CD4-positive, CD25-positive, alpha-beta regulatory T cell (primary cell): ENCODE data around the gene MAJIN. TPM values are rescaled to one million over a fixed set of nuclear protein-coding genes. Genes with fewer than 3 reads are reported as not detected.

Experiments used
- ATAC-seq, 2 donors: fragments of 150-1000 bp; cut with Tn5 transposase; one replicate each; pipeline ENCODE4 v1.10.0; 2021; ENCODE audit warnings: low read depth in 2 of 2, moderate number of reproducible peaks in 2 of 2, moderate library complexity in 1 of 2
- DNase-seq, 3 donors: peaks; one replicate each; pipeline versions ENCODE4 v3.0.0 to v3.0.0-alpha.2; 2012 to 2022; ENCODE audit warnings: mixed read lengths in 1 of 3
- H3K27ac ChIP-seq: one replicate; pipeline ENCODE4 v1.7.0; 2013; ENCODE audit warnings: mild to moderate bottlenecking, low read length; ENCODE audit not compliant: insufficient read depth, poor library complexity, severe bottlenecking
- H3K27me3 ChIP-seq: one replicate; pipeline ENCODE4 v1.7.0; 2013; ENCODE audit warnings: low read length; ENCODE audit not compliant: control insufficient read depth, insufficient read depth
- H3K36me3 ChIP-seq: one replicate; pipeline ENCODE4 v1.7.0; 2013; ENCODE audit warnings: mild to moderate bottlenecking, low read length, moderate library complexity; ENCODE audit not compliant: control insufficient read depth, insufficient read depth
- H3K4me1 ChIP-seq: 2 replicates; pipeline ENCODE4 v1.7.0; 2013; ENCODE audit warnings: mild to moderate bottlenecking, low read length; ENCODE audit not compliant: insufficient read depth, control insufficient read depth, poor library complexity, severe bottlenecking
- H3K4me3 ChIP-seq: one replicate; pipeline ENCODE4 v1.7.0; 2013; ENCODE audit warnings: low read depth, mild to moderate bottlenecking, low read length, moderate library complexity
- H3K9me3 ChIP-seq, 2 experiments: 1 replicate in 1 of 2; 2 replicates in 1 of 2; pipeline ENCODE4 v1.7.0; 2013; ENCODE audit warnings: low read length in 2 of 2, mild to moderate bottlenecking in 1 of 2, moderate library complexity in 1 of 2; ENCODE audit not compliant: control insufficient read depth in 2 of 2
- H3K27ac Mint-ChIP-seq, 3 donors: one replicate each; pipeline ENCODE4 v1.8.0; 2020 to 2022; ENCODE audit warnings: mild to moderate bottlenecking in 3 of 3, mixed read lengths in 3 of 3, moderate library complexity in 2 of 3
- H3K27me3 Mint-ChIP-seq: one replicate; pipeline ENCODE4 v1.8.0; 2022; ENCODE audit warnings: mild to moderate bottlenecking, mixed read lengths
- H3K36me3 Mint-ChIP-seq: one replicate; pipeline ENCODE4 v1.8.0; 2020; ENCODE audit warnings: mixed read lengths
- H3K4me1 Mint-ChIP-seq, 4 donors: one replicate each; pipeline ENCODE4 v1.8.0; 2020 to 2022; ENCODE audit warnings: mixed read lengths in 4 of 4, mild to moderate bottlenecking in 1 of 4
- H3K4me3 Mint-ChIP-seq, 4 donors: one replicate each; pipeline ENCODE4 v1.8.0; 2020 to 2022; ENCODE audit warnings: mild to moderate bottlenecking in 4 of 4, mixed read lengths in 4 of 4, moderate library complexity in 3 of 4
- H3K9me3 Mint-ChIP-seq, 7 donors: one replicate each; pipeline ENCODE4 v1.8.0; 2020 to 2022; ENCODE audit warnings: mixed read lengths in 7 of 7, mild to moderate bottlenecking in 3 of 7, moderate library complexity in 2 of 7
- polyA plus RNA-seq, 4 donors: library from polyadenylated mRNA; unstranded; fragments of 300-500 nt; fragmentation: Illumina TruSeq; gene quantifications; one replicate each; pipeline ENCODE4 v1.2.3, GENCODE V29; 2021
- total RNA-seq: library from RNA; stranded (reverse); gene quantifications from one replicate; pipeline ENCODE4 v1.2.3, GENCODE V29; 2022

MAJIN gene, protein sequence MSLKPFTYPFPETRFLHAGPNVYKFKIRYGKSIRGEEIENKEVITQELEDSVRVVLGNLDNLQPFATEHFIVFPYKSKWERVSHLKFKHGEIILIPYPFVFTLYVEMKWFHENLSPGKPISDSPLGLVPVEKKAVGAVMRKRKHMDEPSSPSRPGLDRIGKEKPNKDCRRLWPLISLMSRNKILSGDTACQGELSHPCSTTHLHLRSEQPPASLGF
- not detected for total RNA-seq
- polyA plus RNA-seq = under 1 TPM in 3 of 4 donors, not detected in 1; 0.46 to 0.64 (median 0.51) TPM

DNA sequence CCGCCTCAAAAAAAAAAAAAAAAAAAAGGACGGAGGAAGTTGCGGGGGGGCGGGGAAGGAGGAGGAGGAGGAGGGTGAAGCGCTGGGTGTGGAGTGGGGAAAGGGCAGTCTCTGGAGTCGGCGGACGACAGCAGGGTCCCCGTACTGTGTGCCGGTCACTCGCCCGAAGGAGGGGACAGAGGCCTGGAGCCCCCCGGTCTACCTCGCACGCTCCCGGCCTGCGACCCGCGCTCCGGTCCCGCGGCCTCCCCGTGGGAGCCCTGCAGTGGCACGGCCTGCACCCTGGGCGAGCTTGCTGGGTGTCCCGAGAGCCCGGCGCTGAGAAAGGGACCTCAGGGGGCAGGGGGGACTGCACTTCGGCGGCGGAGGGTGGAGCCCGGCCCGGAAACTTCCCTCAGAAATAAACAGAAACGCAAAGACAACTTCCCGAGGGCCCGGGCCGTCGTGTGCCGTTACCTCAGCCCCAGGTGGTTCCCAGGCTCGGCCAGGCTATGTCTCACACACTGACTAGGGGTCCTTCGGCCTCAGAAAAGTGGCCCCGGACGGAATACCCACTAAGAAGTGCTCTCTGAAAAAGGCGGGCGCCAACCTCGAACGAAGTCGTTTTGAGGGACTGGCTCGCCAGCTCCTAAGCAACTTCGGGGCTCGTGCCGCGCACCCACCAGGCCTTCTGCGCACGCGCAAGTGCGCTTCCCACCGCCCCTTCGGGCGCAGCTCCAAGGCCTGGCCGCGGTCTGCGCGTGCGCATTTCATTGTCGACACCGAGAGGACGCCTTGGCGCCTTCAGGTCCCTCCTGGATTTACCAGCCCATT, at the start of gene MAJIN:
Gene MAJIN (minus strand): TSS at position 688 of the 813 bp plus-strand sequence. CDS start 12,703 bp downstream, outside the sequence.
- Histone ChIP-seq H3K36me3 (no peaks in the 10 kb centered on the region), H3K4me3 (no peak within 1 kb of the TSS), H3K27me3 (no peaks in the 10 kb centered on the region), H3K4me1 (peaks cover 10% of the 10 kb centered on the region), H3K27ac (peak within 1 kb of the TSS; percentile 33), H3K9me3 (no peaks in the 10 kb centered on the region)
- H3K9me3 Mint-ChIP-seq = peaks cover 0 to 3% (median 0%) of the 10 kb centered on the region in 7 donors
- peak within 1 kb of the TSS; percentile 27 to 80 (median 71) for H3K4me3 Mint-ChIP-seq
- peaks cover 4 to 16% (median 11%) of the 10 kb centered on the region in 4 donors for H3K4me1 Mint-ChIP-seq
- peak; percentile 76 to 89 (median 83) for DNase-seq
- no peaks in the 10 kb centered on the region for H3K36me3 Mint-ChIP-seq
- H3K27me3 Mint-ChIP-seq = peaks cover 14% of the 10 kb centered on the region
- H3K27ac Mint-ChIP-seq = peak within 1 kb of the TSS; percentile 23 to 71 (median 55)
- ATAC-seq = peak; percentile 54 to 69

DNA sequence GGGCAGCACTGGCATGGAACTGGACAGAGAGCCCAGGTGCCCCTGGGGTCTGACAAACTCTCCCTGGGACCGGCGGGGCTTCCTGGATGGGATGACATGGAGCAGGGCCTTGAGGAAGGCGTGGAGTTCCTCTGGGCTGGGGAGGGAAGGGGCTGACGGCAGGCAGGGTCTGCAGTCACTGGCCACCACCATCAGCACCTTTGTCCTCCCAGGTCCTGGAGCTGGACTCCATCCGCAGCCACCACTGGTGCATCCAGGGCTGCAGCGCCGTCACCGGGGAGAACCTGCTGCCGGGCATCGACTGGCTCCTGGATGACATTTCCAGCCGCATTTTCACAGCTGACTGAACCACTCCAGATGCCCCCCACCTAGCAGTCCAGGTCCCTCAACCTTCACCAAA, 49.6 kb upstream of the MAJIN start:
- no peaks in the 10 kb centered on the region for H3K9me3 Mint-ChIP-seq
- peaks cover 9% of the 10 kb centered on the region for H3K36me3 ChIP-seq
- H3K4me1 ChIP-seq = no peaks in the 10 kb centered on the region
- H3K4me3 ChIP-seq = no peak overlapping the region
- ATAC-seq = no peak
- peaks cover 0 to 7% (median 4%) of the 10 kb centered on the region in 4 donors for H3K4me1 Mint-ChIP-seq
- H3K36me3 Mint-ChIP-seq = no peaks in the 10 kb centered on the region
- no peak overlapping the region for H3K4me3 Mint-ChIP-seq
- H3K27ac Mint-ChIP-seq = no peak overlapping the region
- no peak overlapping the region for H3K27ac ChIP-seq
- no peaks in the 10 kb centered on the region for H3K27me3 ChIP-seq
- no peak for DNase-seq
- H3K9me3 ChIP-seq = no peaks in the 10 kb centered on the region
- H3K27me3 Mint-ChIP-seq = no peaks in the 10 kb centered on the region

DNA sequence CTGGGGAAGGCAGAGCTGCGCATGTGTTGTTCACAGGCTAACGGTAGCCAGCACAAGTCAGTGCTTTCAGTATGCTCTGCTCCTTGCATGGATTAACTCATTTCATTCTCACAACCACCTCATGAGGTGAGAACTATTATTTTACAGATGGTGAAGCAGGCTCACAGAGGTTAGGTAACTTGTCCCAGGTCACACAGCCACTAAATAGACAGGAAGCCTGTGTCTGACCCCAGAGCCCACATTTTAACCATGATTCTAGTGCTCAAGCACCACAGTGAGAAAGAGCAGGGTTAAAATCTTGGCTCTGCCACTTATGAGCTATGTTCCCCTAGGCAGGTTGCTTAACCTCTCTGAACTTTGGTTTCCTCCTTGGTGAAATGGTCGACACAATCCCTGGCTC, 49.1 kb upstream of the MAJIN start:
- Mint-ChIP-seq H3K27ac (no peak overlapping the region), H3K36me3 (no peaks in the 10 kb centered on the region), H3K4me1 (peaks cover 0 to 11% (median 6%) of the 10 kb centered on the region in 4 donors), H3K27me3 (no peaks in the 10 kb centered on the region), H3K9me3 (no peaks in the 10 kb centered on the region), H3K4me3 (no peak overlapping the region)
- Histone ChIP-seq H3K36me3 (peaks cover 9% of the 10 kb centered on the region), H3K4me1 (no peaks in the 10 kb centered on the region), H3K4me3 (no peak overlapping the region), H3K27me3 (no peaks in the 10 kb centered on the region), H3K27ac (no peak overlapping the region), H3K9me3 (no peaks in the 10 kb centered on the region)
- no peak for ATAC-seq
- DNase-seq = no peak

DNA sequence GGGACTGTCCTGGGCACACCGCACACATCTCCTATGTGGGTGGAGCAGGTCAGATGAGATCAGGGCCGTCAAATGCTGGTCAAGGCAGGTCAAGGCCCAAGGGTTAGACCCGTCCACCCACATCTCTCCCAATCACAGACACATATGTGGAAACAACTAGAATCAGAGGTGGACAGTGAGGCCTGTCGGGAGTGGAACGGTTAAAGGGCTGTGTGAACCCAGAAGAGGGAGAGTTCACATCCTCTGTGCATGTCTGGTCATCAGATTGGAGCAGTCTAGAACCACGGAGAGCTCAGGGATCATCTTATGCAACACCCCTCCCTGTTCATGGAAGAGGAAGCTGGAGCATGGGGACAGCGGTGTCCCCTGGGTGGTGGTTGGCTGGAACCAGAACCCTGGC, 47.9 kb upstream of the MAJIN start:
- H3K27ac ChIP-seq = no peak overlapping the region
- DNase-seq = no peak
- no peak overlapping the region for H3K4me3 Mint-ChIP-seq
- no peak overlapping the region for H3K4me3 ChIP-seq
- no peaks in the 10 kb centered on the region for H3K36me3 Mint-ChIP-seq
- peaks cover 0 to 23% (median 13%) of the 10 kb centered on the region in 4 donors for H3K4me1 Mint-ChIP-seq
- H3K9me3 Mint-ChIP-seq = no peaks in the 10 kb centered on the region
- no peak for ATAC-seq
- no peak overlapping the region for H3K27ac Mint-ChIP-seq
- H3K4me1 ChIP-seq = peaks cover 7% of the 10 kb centered on the region
- peaks cover 9% of the 10 kb centered on the region for H3K36me3 ChIP-seq
- no peaks in the 10 kb centered on the region for H3K27me3 Mint-ChIP-seq
- H3K9me3 ChIP-seq = no peaks in the 10 kb centered on the region
- H3K27me3 ChIP-seq = no peaks in the 10 kb centered on the region

DNA sequence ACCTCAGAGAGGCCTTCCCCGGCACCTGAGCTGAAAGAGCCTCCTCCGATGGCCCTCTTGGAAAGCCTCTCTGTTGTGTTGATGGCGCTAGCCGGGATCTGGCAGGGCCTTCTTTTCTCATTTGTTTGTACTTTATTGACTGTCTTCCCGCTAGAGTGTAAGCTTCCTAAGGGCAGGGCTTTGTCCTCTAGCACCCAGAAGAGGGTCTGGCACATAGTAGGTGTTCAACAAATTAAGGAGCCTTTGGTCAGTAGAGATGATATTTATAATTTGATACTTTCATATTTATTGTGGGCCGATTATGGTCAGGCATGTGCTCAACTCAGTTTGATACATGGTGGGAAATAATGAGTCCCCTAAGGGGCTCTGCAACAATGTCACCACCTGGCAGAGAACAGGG, 46.0 kb upstream of the MAJIN start:
- H3K4me3 ChIP-seq = no peak overlapping the region
- H3K27me3 Mint-ChIP-seq = peaks cover 6% of the 10 kb centered on the region
- H3K36me3 Mint-ChIP-seq = no peaks in the 10 kb centered on the region
- no peaks in the 10 kb centered on the region for H3K27me3 ChIP-seq
- peaks cover 13% of the 10 kb centered on the region for H3K4me1 ChIP-seq
- peaks cover 0 to 33% (median 16%) of the 10 kb centered on the region in 4 donors for H3K4me1 Mint-ChIP-seq
- H3K27ac Mint-ChIP-seq = peak overlapping the region in 1 of 3 donors; percentile 71
- H3K9me3 ChIP-seq = no peaks in the 10 kb centered on the region
- H3K4me3 Mint-ChIP-seq = peak overlapping the region in 2 of 4 donors; percentile 29 to 54
- DNase-seq = no peak
- no peaks in the 10 kb centered on the region for H3K9me3 Mint-ChIP-seq
- no peak for ATAC-seq
- peaks cover 9% of the 10 kb centered on the region for H3K36me3 ChIP-seq
- no peak overlapping the region for H3K27ac ChIP-seq

DNA sequence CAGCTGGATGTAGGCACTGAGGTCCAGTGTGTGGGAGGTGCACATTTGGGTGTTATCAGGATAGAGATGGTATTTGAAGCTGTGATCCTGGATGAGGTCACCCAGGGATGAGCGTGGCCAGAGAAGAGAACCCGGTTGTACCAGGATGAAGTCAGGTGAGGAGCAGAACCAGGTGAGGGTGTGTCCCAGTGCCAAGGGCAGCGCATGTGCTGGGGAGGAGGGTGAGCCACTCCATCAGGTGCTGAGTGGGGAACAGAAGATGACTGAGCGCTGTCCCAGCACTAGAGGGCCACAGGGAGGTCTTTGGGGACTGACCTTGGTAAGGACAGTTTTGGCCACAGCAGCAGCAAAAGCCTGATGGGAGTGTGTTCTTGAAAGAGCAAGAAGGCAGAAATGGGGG, 44.8 kb upstream of the MAJIN start:
- peaks cover 6% of the 10 kb centered on the region for H3K27me3 Mint-ChIP-seq
- H3K4me1 Mint-ChIP-seq = peaks cover 0 to 33% (median 15%) of the 10 kb centered on the region in 4 donors
- Histone ChIP-seq H3K27ac (no peak overlapping the region), H3K9me3 (no peaks in the 10 kb centered on the region), H3K27me3 (no peaks in the 10 kb centered on the region), H3K4me3 (no peak overlapping the region), H3K36me3 (peaks cover 9% of the 10 kb centered on the region), H3K4me1 (peaks cover 13% of the 10 kb centered on the region)
- H3K4me3 Mint-ChIP-seq = peak overlapping the region in 3 of 4 donors; percentile 39 to 95 (median 60)
- no peaks in the 10 kb centered on the region for H3K9me3 Mint-ChIP-seq
- no peak for DNase-seq
- no peaks in the 10 kb centered on the region for H3K36me3 Mint-ChIP-seq
- no peak for ATAC-seq
- peak overlapping the region in 1 of 3 donors; percentile 41 for H3K27ac Mint-ChIP-seq

DNA sequence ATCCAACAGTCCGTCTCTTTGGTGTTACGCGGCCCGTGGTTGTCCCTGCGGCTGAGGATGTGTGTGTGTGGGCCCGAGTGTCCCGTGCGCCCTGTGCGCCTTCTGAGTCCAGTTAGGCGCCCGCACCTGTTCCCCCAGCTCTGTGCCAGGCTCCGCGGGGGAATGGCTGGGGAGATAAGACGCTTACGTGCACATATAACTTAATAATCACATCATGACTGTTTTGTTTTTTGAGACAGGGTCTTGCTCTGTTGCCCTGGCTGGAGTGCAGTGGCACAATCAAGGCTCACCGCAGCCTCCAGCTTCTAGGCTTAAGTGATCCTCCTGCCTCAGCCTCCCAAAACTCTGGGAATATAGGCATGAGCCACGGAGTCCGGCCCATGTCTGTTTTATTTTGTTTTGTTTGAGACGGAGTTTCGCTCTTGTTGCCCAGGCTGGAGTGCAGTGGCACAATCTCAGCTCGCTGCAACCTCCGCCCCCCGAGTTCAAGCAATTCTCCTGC, 42.9 kb upstream of the MAJIN start:
- H3K36me3 ChIP-seq = peaks cover 3% of the 10 kb centered on the region
- H3K4me1 ChIP-seq = peaks cover 13% of the 10 kb centered on the region
- Mint-ChIP-seq H3K4me1 (peaks cover 0 to 32% (median 15%) of the 10 kb centered on the region in 4 donors), H3K27me3 (peaks cover 6% of the 10 kb centered on the region), H3K36me3 (no peaks in the 10 kb centered on the region), H3K9me3 (no peaks in the 10 kb centered on the region), H3K4me3 (peak overlapping the region; percentile 91 to 98 (median 94)), H3K27ac (peak overlapping the region; percentile 48 to 93 (median 91))
- H3K4me3 ChIP-seq = peak overlapping the region; percentile 44
- ATAC-seq (no peak), DNase-seq (no peak)
- peak overlapping the region; percentile 95 for H3K27ac ChIP-seq
- H3K9me3 ChIP-seq = no peaks in the 10 kb centered on the region
- no peaks in the 10 kb centered on the region for H3K27me3 ChIP-seq
